Measurements from ENCODE around the gene ELFN1. TPM values are rescaled to one million over a fixed set of nuclear protein-coding genes. Genes with fewer than 3 reads are reported as not detected.

ELFN1 gene
- polyA plus RNA-seq, 1 of the 3 experiments (the other 2 are of a cell fraction), result 0.05 TPM

DNA sequence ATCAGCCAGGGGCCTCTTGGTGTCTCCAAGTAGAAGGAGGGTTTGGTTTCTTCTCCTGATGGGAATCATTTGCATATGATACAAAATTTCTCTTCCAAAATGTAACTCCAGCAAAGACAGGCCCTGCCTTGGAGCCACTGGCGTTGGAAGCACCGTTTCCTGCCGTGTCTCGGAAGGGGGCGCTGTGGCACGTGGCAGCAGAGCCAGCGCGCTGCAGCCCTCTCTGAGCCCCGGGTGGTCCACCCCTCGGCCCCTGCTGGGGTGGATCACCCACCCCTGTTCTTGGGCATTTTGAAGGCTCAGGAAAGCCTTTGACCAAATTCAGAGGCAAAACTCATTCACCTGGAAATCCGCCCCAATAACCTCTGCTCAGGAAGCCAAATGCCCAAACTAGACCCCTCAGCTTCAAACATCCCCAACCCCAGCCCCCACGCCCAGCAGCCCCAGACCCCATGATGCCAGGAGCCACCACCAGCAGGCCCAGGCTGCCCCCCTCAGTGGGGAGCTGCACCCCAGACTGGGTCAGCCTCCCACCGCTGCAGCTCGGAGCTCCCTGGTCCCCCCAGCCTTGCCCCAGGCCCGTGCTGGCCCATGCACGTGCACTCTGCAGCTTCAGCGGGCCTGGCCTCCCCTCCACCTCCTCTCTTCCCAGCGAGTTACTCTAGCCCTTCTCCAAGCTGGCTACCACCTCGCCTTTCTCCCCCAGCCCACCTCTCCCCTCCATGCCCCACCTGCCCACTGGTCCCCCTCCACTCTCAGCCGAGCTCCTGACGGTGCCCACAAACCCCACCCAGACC, 29.5 kb upstream of the ELFN1 start:
- no peak overlapping the region for H3K4me3 ChIP-seq (ENCODE audit: low read depth in 2 of 2, low read length in 1 of 2)
- H3K9me2 ChIP-seq, result no peaks in the 10 kb centered on the region
- H3K9ac ChIP-seq, result no peak overlapping the region
- TF ChIP-seq, protein P1, sequence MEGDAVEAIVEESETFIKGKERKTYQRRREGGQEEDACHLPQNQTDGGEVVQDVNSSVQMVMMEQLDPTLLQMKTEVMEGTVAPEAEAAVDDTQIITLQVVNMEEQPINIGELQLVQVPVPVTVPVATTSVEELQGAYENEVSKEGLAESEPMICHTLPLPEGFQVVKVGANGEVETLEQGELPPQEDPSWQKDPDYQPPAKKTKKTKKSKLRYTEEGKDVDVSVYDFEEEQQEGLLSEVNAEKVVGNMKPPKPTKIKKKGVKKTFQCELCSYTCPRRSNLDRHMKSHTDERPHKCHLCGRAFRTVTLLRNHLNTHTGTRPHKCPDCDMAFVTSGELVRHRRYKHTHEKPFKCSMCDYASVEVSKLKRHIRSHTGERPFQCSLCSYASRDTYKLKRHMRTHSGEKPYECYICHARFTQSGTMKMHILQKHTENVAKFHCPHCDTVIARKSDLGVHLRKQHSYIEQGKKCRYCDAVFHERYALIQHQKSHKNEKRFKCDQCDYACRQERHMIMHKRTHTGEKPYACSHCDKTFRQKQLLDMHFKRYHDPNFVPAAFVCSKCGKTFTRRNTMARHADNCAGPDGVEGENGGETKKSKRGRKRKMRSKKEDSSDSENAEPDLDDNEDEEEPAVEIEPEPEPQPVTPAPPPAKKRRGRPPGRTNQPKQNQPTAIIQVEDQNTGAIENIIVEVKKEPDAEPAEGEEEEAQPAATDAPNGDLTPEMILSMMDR (IDR thresholded peaks at IDR 0.05), result peak; percentile 24; the same call in 1 of the 2 replicates
- TF ChIP-seq, protein P2, sequence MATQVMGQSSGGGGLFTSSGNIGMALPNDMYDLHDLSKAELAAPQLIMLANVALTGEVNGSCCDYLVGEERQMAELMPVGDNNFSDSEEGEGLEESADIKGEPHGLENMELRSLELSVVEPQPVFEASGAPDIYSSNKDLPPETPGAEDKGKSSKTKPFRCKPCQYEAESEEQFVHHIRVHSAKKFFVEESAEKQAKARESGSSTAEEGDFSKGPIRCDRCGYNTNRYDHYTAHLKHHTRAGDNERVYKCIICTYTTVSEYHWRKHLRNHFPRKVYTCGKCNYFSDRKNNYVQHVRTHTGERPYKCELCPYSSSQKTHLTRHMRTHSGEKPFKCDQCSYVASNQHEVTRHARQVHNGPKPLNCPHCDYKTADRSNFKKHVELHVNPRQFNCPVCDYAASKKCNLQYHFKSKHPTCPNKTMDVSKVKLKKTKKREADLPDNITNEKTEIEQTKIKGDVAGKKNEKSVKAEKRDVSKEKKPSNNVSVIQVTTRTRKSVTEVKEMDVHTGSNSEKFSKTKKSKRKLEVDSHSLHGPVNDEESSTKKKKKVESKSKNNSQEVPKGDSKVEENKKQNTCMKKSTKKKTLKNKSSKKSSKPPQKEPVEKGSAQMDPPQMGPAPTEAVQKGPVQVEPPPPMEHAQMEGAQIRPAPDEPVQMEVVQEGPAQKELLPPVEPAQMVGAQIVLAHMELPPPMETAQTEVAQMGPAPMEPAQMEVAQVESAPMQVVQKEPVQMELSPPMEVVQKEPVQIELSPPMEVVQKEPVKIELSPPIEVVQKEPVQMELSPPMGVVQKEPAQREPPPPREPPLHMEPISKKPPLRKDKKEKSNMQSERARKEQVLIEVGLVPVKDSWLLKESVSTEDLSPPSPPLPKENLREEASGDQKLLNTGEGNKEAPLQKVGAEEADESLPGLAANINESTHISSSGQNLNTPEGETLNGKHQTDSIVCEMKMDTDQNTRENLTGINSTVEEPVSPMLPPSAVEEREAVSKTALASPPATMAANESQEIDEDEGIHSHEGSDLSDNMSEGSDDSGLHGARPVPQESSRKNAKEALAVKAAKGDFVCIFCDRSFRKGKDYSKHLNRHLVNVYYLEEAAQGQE (IDR thresholded peaks at IDR 0.05; ENCODE audit: low read depth, low read length), result no peak
- TF ChIP-seq NRF1 (IDR thresholded peaks at IDR 0.05; ENCODE audit: low read depth, low read length), result no peak
- ChIA-PET CTCF (interaction anchor here (0.6 to 4.0 kb wide), 18 partner anchors 8 to 707 kb away, joined by 3 to 27 read pairs (median 4); no protein-coding TSS in a partner anchor), POLR2A (interaction anchor here (1.1 to 2.7 kb wide), 3 partner anchors 8 to 54 kb away, joined by 3 to 12 read pairs (median 6); no protein-coding TSS in a partner anchor)
- peak; percentile 57 for DNase-seq
- WGBS (ENCODE audit: low lambda C conversion rate), result 59% methylated on average over 15 of the region's 21 CpGs
- no peak overlapping the region for H3K4me2 ChIP-seq
- H3K79me2 ChIP-seq (ENCODE audit: insufficient read depth), result no peaks in the 10 kb centered on the region
- H3K27ac ChIP-seq (ENCODE audit: low read depth in 2 of 2, low read length in 1 of 2), result peak overlapping the region in 1 of 2 experiments; percentile 99; a peak in 2 of 4 replicates
- H3K27me3 ChIP-seq (ENCODE audit: insufficient read depth), result 0 out of 2 replicates have a peak, but pooled peaks cover 13% of the 10 kb centered on the region
- H3K36me3 ChIP-seq (replicated peaks in 1 of 2; ENCODE audit: control insufficient read depth in 1 of 2, insufficient read depth in 2 of 2, low read length in 1 of 2), result no peaks in the 10 kb centered on the region
- peaks cover 4% of the 10 kb centered on the region; the same call in 1 of the 2 replicates for H3K9me3 ChIP-seq
- H2AFZ ChIP-seq (ENCODE audit: low read depth), result no peak overlapping the region
- no peaks in the 10 kb centered on the region for H3F3A ChIP-seq (replicated peaks; ENCODE audit: insufficient read depth)
- no peaks in the 10 kb centered on the region for H4K20me1 ChIP-seq (ENCODE audit: insufficient read depth)
- peaks cover 0 to 59% of the 10 kb centered on the region in 2 experiments; a peak in 1 of 4 replicates for H3K4me1 ChIP-seq (ENCODE audit: control insufficient read depth in 1 of 2, insufficient read depth in 2 of 2, low read depth in 1 of 2, low read length in 1 of 2)

DNA sequence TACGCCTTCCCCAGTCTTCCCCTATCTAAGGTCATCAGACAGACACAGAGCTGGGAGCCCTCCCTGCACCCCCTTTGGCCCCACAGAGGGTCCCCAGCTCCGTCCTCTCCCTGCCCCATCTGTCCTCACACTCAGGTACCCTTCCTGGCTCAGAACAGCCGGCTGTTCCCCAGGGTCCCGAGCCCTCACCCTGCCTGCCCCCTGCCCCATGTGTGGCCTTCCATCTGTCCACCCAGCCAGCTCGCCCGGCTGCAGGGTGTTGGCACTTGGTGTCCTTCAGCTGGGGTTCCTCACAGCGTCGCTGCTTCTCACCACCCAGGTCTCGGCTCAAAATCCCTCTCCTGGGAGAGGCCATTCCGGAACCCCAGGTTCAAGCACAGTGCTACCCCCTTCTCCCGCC, 28.9 kb upstream of the ELFN1 start:
- no peaks in the 10 kb centered on the region for H3K9me2 ChIP-seq
- H3K9me3 ChIP-seq, result peaks cover 4% of the 10 kb centered on the region; the same call in 1 of the 2 replicates
- DNase-seq, result no peak
- WGBS (ENCODE audit: low lambda C conversion rate), result 78% methylated on average over 11 of the region's 11 CpGs
- no peak overlapping the region for H3K9ac ChIP-seq
- no peaks in the 10 kb centered on the region for H3F3A ChIP-seq (replicated peaks; ENCODE audit: insufficient read depth)
- H3K4me2 ChIP-seq, result no peak overlapping the region
- 0 out of 2 replicates have a peak, but pooled peaks cover 13% of the 10 kb centered on the region for H3K27me3 ChIP-seq (ENCODE audit: insufficient read depth)
- no peaks in the 10 kb centered on the region for H3K36me3 ChIP-seq (replicated peaks in 1 of 2; ENCODE audit: control insufficient read depth in 1 of 2, insufficient read depth in 2 of 2, low read length in 1 of 2)
- no peak overlapping the region for H2AFZ ChIP-seq (ENCODE audit: low read depth)
- H3K4me1 ChIP-seq (ENCODE audit: control insufficient read depth in 1 of 2, insufficient read depth in 2 of 2, low read depth in 1 of 2, low read length in 1 of 2), result peaks cover 0 to 63% of the 10 kb centered on the region in 2 experiments; a peak in 1 of 4 replicates
- ChIA-PET CTCF (interaction anchor here (0.6 to 4.0 kb wide), 15 partner anchors 9 to 707 kb away, joined by 3 to 27 read pairs (median 4); no protein-coding TSS in a partner anchor), POLR2A (interaction anchor here (0.6 to 2.7 kb wide), 3 partner anchors 29 to 54 kb away, joined by 3 to 12 read pairs (median 3); no protein-coding TSS in a partner anchor)
- no peaks in the 10 kb centered on the region for H4K20me1 ChIP-seq (ENCODE audit: insufficient read depth)
- H3K79me2 ChIP-seq (ENCODE audit: insufficient read depth), result no peaks in the 10 kb centered on the region
- H3K4me3 ChIP-seq (ENCODE audit: low read depth in 2 of 2, low read length in 1 of 2), result no peak overlapping the region
- H3K27ac ChIP-seq (ENCODE audit: low read depth in 2 of 2, low read length in 1 of 2), result peak overlapping the region in 1 of 2 experiments; percentile 99; a peak in 2 of 4 replicates
- TF ChIP-seq MXI1 (IDR thresholded peaks at IDR 0.05; ENCODE audit: low read depth, low read length) (no peak), NRF1 (IDR thresholded peaks at IDR 0.05; ENCODE audit: low read depth, low read length) (no peak), JUND (IDR thresholded peaks at IDR 0.05) (no peak), FOXJ3 (CRISPR knock-in tag; IDR thresholded peaks at IDR 0.05) (no peak), MEF2A (IDR thresholded peaks at IDR 0.05; ENCODE audit: borderline replicate concordance, low read depth) (no peak), TCF12 (IDR thresholded peaks at IDR 0.05) (no peak), RXRA (IDR thresholded peaks at IDR 0.05; ENCODE audit: borderline replicate concordance, low read depth) (no peak), EP300 (IDR thresholded peaks at IDR 0.05; ENCODE audit: borderline replicate concordance in 1 of 2, low read depth in 1 of 2, low read length in 1 of 2) (no peak), GATA2 (CRISPR knock-in tag; IDR thresholded peaks at IDR 0.05) (no peak), GABPA (IDR thresholded peaks at IDR 0.05; ENCODE audit: low read depth) (no peak)
- TF ChIP-seq, protein P3, sequence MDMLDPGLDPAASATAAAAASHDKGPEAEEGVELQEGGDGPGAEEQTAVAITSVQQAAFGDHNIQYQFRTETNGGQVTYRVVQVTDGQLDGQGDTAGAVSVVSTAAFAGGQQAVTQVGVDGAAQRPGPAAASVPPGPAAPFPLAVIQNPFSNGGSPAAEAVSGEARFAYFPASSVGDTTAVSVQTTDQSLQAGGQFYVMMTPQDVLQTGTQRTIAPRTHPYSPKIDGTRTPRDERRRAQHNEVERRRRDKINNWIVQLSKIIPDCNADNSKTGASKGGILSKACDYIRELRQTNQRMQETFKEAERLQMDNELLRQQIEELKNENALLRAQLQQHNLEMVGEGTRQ (IDR thresholded peaks at IDR 0.05; ENCODE audit: borderline replicate concordance, low read depth, low read length), result no peak
- TF ChIP-seq, protein P4, sequence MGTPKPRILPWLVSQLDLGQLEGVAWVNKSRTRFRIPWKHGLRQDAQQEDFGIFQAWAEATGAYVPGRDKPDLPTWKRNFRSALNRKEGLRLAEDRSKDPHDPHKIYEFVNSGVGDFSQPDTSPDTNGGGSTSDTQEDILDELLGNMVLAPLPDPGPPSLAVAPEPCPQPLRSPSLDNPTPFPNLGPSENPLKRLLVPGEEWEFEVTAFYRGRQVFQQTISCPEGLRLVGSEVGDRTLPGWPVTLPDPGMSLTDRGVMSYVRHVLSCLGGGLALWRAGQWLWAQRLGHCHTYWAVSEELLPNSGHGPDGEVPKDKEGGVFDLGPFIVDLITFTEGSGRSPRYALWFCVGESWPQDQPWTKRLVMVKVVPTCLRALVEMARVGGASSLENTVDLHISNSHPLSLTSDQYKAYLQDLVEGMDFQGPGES (IDR thresholded peaks at IDR 0.05; ENCODE audit: low read depth, low read length), result no peak
- TF ChIP-seq, protein P5, sequence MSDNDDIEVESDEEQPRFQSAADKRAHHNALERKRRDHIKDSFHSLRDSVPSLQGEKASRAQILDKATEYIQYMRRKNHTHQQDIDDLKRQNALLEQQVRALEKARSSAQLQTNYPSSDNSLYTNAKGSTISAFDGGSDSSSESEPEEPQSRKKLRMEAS (IDR thresholded peaks at IDR 0.05; ENCODE audit: low read depth), result no peak
- TF ChIP-seq, protein P6, sequence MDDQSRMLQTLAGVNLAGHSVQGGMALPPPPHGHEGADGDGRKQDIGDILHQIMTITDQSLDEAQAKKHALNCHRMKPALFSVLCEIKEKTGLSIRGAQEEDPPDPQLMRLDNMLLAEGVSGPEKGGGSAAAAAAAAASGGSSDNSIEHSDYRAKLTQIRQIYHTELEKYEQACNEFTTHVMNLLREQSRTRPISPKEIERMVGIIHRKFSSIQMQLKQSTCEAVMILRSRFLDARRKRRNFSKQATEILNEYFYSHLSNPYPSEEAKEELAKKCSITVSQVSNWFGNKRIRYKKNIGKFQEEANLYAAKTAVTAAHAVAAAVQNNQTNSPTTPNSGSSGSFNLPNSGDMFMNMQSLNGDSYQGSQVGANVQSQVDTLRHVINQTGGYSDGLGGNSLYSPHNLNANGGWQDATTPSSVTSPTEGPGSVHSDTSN (IDR thresholded peaks at IDR 0.05), result no peak
